Panc1 (cell line): ENCODE measurements around the gene SPSB3.

ENCODE experiments used
- POLR2AphosphoS5 ChIP-seq: IDR thresholded peaks from 2 replicates; pipeline ENCODE4 v1.6.1; 2012; ENCODE audit warnings: mild to moderate bottlenecking, low read depth, low read length, moderate library complexity
- TF ChIP-seq, protein P1 (sequence below): fragments of 450-650 bp; IDR thresholded peaks from 2 replicates; pipeline ENCODE4 v1.5.1; 2017; ENCODE audit warnings: mild to moderate bottlenecking

DNA sequence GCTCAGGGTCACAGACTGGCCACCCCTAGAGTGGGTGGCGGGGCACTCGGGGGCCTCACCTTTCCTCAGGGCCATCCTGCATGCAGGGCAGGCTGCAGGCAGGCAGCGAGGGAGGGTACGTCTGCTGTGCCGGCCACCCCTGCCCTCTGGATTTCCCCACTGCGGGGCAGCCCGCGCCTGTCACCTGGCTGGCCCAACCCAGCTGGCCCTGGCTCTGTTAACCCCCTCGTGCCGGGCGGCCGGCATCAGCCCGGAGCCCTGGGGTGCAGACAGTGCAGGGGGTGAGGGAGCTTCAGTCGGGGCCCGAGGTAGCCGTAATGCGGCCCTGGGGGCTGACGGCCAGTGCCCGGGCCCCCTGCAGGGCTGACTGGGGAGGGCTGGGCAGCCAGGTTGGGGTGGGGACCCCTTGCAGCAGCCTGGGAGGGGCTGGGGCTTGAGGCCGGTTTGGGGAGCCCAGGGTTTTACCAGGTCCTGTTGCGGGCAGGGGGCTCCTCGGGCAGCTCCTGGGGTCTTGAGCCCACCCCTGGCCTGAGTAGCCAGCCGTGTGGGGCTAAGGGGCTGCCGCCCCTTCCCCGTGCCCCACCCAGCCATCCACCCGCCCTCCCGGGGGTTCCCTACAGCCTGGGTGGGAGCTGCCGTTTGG is 11.3 kb upstream of the SPSB3 start, which contains the start of gene IGFALS:
- TF ChIP-seq, protein P1, sequence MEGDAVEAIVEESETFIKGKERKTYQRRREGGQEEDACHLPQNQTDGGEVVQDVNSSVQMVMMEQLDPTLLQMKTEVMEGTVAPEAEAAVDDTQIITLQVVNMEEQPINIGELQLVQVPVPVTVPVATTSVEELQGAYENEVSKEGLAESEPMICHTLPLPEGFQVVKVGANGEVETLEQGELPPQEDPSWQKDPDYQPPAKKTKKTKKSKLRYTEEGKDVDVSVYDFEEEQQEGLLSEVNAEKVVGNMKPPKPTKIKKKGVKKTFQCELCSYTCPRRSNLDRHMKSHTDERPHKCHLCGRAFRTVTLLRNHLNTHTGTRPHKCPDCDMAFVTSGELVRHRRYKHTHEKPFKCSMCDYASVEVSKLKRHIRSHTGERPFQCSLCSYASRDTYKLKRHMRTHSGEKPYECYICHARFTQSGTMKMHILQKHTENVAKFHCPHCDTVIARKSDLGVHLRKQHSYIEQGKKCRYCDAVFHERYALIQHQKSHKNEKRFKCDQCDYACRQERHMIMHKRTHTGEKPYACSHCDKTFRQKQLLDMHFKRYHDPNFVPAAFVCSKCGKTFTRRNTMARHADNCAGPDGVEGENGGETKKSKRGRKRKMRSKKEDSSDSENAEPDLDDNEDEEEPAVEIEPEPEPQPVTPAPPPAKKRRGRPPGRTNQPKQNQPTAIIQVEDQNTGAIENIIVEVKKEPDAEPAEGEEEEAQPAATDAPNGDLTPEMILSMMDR: no peak
- TF ChIP-seq POLR2AphosphoS5: no peak
